GM21423 (cell line): ENCODE results near the gene CAPN7.

Experiments used
- ATAC-seq: cut with Tn5 transposase; IDR thresholded peaks from one replicate; pipeline ENCODE4 v1.9.1; 2021; ENCODE audit warnings: mild to moderate bottlenecking, moderate library complexity; ENCODE audit not compliant: unreplicated experiment

Gene CAPN7

DNA sequence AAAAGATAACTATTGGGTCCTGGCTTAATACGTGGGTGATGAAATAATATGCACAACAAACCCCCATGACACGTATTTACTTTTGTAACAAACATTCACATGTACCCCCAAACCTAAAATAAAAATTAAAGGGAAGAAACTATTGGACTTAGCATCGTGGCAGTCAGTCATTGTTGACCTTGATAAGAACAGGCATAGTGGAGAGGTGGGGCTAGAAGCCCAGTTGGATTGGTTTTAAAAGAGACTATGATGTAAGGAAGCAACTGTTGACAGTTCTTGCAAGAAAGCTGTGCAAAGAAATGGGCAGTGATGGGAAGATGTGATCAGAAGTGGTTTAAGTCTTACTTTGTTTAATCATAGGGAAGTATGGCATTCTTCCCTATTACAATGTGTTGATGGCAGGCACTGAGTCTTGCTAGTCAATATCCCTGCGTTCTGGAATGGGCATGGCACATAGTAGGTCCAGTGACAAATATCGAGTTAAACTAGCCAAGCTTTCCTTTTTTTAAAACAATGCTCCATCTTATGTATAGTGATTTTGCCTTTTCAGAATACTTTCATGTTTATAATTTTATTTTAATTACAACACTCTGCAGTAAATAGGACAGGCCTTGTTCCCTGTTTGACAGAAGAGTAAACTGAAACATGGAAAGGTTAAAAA, 37.9 kb downstream of the CAPN7 start:
- ATAC-seq = no peak

DNA sequence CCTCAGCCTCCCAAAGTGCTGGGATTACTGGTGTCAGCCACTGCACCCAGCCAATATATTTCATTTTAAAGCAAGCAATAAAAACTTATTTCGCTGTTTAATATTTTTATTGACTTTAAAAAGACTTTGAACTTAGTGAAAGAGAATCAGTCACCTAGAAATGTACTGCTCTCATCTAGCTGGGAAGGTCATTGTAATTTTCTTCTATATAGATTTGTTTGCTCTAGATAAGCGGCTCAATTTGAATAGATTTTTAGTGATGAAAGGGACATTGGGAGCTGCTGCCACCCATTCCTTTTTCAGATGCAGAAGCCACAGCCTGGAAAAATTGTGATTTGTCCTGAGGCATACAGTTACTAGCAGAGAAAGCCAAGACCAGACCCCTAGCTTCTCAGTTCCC, 40.1 kb downstream of the CAPN7 start:
- ATAC-seq = no peak

DNA sequence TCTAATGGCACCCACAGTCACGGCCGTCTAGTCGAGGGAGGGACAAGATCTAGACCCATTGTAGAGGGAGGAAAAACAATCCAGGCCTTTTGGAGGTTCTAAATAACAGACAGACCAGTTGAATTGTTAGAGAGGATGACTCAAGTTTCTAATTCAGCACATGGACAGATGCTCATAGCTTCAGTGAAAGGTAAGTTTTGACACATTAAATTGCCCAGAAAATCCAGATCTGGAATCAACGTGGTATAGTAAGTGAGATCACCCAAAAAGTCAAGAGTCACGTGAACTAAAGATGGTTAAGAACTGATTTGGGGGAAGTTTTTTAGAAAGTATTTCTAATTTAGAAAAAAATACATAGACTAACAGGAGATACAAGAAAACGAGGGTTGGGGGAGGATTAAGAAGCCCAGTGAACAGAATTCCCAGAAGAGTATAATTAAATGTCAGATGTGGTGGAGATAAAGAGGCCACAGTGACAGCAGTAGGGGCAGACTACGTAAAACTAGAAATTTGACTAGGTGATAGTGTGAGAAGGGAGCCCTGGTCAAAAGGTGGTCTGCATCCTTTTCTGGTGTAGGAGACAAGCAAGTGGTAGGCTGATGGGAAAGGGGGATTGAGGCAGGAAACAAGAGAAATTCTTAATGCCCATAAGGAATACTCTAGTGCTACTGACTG, 47.1 kb downstream of the CAPN7 start:
- no peak for ATAC-seq

DNA sequence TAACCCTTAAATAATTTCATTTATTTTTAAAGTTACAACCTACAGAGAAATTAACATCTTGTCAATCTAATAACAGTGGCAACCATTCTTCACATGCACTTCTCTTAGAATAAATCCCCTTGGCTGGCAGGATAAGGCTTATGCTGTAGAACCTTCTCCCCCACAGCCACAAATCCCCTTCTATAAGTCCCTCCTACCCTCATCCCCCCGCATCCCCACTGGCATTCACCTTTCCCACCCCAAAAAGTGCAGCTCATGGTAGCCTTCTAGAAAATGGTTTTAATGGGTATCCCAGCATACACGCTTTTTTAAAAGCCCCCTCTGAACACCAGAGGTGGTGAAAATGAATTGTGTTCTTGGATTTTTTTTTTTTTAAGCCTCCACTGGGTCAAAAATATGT, 49.2 kb downstream of the CAPN7 start:
- no peak for ATAC-seq

DNA sequence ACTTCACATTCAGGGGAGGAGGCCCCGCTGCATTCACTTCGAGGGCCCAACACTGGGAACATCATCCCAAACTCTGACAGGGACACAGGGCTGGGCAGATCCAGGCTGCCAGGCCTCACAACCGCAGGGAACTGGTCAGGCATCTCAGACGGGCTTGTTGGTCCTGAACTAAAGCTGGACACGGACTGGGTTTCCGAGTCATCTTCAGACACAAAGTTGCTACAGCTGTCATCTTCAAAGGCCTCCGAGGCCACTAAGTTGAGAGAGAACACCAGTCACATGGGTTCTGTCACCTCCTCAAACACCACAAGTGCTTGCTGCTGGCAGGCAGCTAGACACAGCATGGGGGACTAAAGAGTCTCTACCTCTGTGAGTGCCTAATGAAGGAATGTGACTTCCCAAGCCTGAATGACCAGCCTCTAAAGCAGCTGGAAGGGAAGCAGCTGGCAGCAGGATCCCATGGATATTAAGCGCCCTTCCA, 50.9 kb downstream of the CAPN7 start:
- ATAC-seq = no peak

DNA sequence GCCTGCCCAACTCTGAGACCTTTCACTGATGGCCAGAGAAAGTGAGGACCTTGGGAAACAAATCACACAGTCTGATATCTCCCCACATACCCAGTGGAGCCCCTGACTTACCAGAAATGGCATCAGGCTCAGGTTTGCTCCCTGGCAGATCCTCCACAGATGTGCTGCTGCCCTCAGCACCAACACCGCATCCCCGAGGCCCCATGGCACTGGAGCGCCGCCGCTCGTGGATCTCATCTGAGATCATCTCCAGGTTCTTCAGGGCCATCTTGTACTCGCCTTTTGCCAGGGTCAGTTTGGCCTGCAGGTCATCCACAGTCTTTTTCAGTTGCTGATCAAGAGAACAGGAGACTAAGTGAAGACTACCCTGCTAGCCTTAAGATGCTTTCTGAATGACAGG, 52.7 kb downstream of the CAPN7 start:
- no peak for ATAC-seq

DNA sequence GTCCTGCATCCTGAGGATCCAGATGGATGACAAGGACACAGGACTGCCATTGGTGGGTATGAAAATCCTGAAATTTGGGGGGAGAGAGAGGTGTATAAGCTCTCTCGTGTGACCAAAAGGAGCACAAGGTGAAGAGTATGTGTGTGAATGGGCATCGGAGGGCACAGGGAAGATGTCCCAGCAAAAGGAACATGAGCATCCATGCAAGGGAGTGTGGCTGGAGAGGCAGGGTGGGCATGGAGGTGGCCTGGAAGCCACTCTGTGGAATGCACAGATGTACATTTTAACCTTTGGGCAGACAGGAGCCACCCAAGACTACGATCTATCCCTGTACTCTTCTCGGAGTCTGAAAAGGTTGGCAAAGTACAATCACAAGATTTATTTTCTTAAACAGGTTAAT, 54.5 kb downstream of the CAPN7 start:
- ATAC-seq = no peak

DNA sequence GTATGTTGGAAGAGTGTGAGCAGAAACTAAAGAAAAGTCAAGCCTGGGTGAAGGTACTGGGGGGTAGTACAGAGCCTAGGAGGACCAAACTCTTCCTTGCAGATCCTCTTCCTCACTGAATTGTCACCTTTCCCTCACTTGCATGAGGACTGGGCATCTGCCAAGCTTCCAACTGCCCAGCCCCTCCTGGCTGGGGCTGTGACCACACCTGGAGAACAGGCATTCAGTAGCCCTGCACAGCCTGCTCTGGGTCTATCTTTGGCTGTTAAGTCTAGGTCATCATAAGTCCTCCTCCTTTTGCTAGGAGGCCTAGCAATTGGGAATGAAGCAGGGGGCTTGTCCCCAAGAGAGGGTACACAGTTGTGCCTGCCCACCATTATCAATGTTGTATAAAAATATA, 55.2 kb downstream of the CAPN7 start:
- no peak for ATAC-seq

DNA sequence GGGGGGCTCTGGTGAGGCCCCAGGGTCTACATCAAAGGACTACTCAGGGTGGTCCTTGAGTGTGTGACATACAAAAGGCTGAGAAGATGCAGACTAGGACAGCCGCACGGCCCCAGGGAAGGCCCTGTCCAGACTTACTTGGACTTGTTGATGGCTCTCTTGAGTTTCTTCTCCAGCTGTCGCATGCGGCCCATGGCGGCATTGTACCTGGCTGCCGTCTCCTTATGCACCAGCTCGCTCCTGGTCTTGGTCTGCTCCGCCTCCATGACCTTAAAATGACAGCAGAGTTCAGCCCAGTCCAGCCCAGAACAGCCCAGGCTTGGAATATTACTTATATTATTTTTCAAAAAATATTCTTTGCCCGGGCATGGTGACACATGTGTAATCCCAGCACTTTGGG, 56.0 kb downstream of the CAPN7 start:
- no peak for ATAC-seq

DNA sequence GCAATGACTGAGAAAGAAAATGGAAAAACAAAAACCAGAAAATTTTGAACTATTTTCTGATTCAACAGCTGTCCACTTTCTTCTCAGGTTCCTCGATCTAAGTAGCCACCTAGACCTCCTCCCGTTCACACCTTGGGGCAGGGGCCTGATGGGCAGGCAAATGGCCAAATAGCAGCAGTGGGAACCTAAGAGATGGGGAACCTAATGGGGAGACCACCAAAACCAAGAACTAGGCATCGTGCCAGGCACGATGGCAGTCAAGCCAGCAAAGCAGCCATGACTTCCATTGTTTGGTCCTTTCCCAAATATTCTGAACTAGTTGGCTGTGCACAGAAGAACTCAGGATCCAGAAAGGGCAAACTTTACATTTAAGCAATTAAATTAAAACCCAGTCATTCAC, 57.1 kb downstream of the CAPN7 start:
- no peak for ATAC-seq

DNA sequence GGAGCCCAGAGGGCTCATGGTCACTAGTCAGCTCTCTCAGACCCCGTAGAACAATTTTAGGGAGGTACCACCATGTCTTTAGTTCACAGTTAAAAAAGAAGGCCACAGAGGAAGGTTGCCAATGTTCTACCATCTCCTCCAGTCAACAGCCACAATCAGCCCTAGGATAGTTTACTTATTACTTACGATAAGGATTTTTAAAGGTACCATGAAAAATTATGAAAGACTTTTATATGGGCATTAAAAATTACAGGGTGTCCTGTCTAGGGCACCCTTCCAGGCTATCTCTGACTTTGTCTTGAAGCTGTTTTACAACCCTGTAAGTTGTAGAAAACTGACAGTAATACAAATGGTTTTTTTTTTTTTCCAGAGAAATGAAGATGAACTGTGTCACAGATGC, 57.9 kb downstream of the CAPN7 start:
- no peak for ATAC-seq

DNA sequence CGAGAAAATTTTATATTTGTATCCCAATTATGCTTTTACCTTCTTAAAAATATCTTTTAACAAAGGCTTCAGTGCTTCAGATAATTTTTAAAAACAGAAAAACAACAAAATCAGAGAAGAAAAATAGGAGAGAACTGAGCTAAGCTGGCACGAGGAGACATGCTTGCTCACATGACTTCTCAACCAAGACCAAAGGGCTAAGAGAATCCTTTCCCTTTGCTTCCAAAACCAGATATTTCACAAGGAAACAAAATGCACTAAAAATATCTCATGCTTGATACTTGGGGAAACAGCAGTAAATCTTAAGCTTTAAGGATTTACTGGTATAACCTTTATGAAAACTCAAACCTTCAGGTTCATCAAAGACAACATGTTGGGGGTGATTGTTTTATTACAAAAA, 58.4 kb downstream of the CAPN7 start:
- ATAC-seq = no peak

DNA sequence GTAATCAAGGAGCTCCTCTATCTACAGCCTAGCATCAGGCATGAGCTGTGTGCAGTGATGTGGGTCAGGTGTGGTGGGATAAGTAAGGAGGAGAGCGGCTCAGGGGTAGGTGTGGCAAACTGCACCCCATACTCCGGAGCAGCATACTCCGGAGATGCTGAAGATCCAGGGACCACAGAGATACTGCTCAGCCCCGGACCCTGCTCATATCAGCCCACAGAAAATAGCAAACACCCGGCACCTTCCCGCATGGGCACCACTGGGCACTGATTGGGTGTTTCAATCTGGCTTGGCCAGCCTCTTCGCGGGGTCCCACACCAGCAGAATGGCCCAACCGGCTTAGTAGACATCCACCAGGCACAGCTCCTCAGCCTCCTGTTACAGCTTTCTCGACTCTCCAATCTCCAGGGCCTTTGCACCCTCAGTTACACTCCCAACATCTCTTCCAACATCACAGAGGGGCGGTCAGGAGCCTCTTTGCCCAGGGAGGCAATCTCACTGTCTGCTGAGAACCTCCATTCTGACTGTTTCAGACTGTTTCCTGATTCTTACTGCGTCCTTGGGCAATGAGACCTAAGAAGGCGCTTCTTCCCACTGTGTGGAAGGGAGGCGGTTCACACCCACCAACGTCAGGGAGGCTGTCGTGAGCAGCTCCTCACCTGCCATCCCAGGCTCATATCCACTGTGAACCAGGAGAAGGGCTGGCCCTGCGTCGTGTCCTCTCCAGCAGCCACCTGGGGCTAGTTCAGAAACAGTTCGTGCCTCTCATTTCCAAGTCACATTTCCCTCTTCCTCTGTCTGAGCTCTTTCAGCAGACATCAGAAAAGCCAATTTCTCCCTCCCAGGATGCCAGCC, 59.8 kb downstream of the CAPN7 start:
- ATAC-seq = no peak

DNA sequence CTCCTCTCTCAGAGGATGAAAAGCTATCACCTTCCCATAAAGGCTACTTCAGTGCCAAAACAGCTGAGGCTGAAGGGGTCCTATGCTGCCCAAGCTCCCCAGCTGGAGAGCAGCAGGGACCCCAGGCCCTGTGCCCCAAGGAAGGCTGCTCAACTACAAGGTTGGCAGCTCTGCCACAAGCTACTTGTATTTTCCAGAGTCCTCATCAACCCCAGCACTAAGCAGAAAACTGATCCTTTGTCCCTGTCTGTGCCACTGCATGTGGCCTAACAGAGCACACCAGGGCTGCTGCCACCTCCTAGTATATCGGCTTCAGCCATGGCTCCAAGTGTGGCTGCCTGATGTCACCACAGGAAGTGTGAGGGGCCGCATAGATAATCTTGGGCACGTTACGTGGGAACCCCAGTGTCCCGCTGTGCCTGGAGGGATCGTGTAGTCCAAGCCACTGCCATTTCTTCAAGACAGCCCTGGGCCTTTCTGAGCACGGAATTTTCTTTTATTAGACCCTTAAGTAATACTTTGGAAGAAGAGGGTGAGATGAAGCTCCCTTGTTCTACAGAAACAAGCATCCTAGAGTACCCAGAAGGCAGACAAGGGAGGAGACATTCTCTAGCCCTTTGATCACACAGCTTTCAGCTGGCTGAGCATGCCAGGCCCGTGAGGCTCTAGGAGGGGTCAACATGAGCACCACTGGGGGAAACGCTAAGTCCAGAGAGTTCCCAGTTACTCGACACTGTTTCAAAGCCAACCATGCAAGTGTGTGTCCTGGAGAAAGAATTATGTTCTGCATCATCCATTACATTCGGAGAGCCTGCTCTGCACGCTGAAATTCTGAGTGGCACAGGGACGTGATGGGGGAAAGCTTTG, 60.7 kb downstream of the CAPN7 start:
- no peak for ATAC-seq

DNA sequence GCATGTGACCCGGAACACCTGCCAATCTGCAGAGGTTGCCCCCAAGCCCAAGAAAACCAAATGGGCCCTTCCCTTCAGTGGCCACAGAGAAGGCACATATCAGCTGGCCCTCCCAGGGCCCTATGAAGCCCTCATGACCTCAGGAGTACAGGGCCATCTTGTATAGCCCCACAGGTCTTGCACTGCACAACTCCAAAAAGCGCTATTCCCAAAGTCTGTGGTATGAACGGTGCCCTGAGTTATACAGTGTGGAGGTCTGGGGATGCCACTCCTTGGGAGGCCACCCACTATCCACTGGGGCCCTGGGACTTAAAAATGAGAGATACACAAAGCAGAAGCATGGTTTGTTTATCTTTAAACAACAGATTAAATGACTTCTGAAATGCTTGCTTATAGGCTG, 61.5 kb downstream of the CAPN7 start:
- no peak for ATAC-seq

DNA sequence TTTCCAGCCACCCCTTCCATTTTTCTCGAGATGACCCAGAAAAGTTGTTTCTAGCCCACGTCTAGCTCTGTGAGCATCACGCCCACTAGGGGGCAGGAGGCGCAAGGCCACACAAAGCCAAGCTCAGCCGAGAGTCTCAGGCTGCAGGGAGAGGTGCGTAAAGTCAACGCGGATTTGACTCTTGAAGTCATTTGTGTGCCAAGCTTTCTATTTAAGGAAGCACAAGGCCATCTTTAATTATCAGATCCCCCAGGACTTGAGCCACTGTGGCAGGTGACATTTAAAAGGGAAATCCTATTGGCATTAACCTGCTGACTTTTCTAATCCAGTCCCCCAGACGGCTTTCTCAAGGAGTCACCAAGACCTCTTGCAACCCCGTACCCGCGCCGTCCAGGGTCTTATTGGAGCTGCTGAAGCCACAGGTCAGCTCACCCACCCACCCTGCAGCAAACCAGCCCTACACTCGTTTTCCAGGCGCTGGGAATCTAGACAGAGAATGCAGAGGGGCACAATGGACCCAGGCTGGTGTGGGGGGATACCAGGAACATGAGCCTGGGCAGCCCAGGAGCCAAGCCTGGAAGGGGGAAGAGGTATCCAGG, 62.1 kb downstream of the CAPN7 start:
- peak; percentile 45 for ATAC-seq

DNA sequence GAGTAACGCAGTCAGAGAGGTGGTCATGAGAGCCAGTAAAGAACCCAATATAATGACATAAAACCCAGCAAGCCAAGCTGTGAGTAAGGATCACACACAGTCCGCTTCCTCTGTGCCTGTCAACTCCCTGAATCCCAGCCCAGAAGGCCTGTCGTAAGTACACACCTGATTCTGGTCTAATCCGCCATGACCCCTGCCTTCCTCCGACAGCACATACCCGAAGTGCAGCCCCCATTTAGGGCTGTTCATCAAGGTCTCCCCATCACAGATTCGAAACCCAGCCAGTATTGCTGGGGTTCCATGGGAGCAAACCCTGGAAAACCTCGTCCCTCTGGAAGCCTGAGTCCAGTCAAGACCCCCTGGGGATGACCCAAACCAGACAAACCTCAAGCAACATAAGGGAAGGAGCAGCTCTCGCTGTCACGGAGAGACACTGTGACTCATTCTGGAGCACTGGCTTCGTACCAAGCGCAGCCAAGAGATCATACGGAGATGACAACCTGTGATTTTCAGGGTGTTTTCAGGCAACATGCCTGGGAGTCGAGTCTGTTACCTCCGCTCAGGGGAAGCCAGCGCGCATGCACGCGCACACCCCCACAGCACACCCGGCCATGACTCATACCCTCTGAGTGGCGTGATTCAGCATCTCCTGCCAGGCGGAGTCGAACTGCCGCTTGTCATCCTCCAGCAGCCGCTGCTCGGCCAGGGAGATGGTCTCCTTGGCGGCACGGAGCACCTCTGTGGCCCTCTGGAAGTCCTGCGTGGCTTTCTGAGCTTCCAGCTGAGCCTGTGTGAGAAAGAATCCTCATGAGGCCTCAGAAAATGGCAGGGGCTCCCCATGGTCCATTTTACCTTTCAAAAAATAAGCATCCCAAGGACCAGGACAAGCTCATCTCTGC, 63.3 kb downstream of the CAPN7 start:
- peak; percentile 60 for ATAC-seq

DNA sequence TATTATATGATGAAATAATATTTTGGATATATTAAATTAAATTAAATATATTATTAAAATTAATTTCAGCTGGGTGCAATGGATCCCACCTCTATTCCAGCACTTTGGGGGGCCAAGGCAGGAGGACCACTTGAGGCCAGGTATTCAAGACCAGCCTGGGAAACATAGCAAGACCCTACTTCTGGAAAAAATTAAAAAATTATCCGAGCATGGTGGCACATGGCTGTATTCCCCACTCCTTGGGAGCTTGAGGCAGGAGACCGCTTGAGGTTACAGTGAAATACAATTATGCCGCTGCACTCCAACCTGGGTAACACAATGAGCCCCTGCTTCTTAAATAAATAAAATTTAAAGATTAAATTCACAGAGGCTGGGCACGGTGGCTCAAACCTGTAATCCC, 65.0 kb downstream of the CAPN7 start:
- ATAC-seq = no peak

DNA sequence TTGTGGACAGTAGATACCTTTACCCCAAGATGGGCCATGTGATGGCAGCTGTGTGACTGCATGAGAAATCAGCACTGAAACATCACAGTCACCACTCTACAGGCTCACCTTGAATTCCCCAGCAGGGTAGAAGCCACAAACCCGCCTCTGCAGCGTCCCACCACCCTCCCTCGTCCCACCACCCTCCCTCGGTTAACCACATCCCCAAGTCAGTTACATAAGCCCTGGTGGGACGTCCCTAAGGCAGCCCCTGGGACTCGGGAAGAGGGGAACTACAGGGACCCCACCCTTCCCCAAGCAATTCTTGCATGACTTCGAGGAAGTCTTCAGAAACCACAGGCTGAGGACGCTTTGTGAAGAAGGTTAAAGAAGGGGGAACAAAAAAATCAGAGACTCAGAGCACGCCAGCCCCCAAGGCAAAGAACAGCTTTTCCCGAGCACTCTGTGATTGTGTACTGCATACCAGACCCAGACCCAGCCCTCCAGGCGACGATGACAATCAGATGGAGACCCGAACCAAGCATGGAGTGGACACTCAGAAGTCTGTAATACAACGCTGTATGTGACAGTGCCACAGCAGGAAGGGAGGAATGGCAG, 65.8 kb downstream of the CAPN7 start:
- ATAC-seq = peak; percentile 62
